Glutamatergic neuron (in vitro differentiated cells): ENCODE measurements around the gene VSIG8. TPM values are rescaled to one million over a fixed set of nuclear protein-coding genes. Genes with fewer than 3 reads are reported as not detected.

Experiments used
- DNase-seq: peaks from one replicate; pipeline ENCODE4 v3.0.0; 2022
- H3K27ac Mint-ChIP-seq: one replicate; pipeline ENCODE4 v1.8.0; 2020; ENCODE audit warnings: mild to moderate bottlenecking, mixed read lengths, inconsistent platforms; ENCODE audit not compliant: unreplicated experiment
- H3K27me3 Mint-ChIP-seq: one replicate; pipeline ENCODE4 v1.8.0; 2020; ENCODE audit warnings: mild to moderate bottlenecking, moderate library complexity, mixed read lengths, inconsistent platforms; ENCODE audit not compliant: unreplicated experiment
- H3K36me3 Mint-ChIP-seq: one replicate; pipeline ENCODE4 v1.8.0; 2020; ENCODE audit warnings: mild to moderate bottlenecking, mixed read lengths, inconsistent platforms; ENCODE audit not compliant: unreplicated experiment
- H3K4me1 Mint-ChIP-seq: one replicate; pipeline ENCODE4 v1.8.0; 2020; ENCODE audit warnings: mild to moderate bottlenecking, low read depth, mixed read lengths, inconsistent platforms; ENCODE audit not compliant: unreplicated experiment
- H3K4me3 Mint-ChIP-seq: one replicate; pipeline ENCODE4 v1.8.0; 2020; ENCODE audit warnings: mild to moderate bottlenecking, mixed read lengths, inconsistent platforms; ENCODE audit not compliant: unreplicated experiment
- H3K9me3 Mint-ChIP-seq: one replicate; pipeline ENCODE4 v1.8.0; 2020; ENCODE audit warnings: mild to moderate bottlenecking, moderate library complexity, mixed read lengths, inconsistent platforms; ENCODE audit not compliant: unreplicated experiment
- total RNA-seq: library from RNA; stranded (reverse); fragmentation: NEBNext Ultra II Directional; extraction: Animal tissue kit (Norgen Biotek cat#: 25700); gene quantifications from one replicate; pipeline ENCODE4 v1.2.1, GENCODE V29; 2021; ENCODE audit not compliant: unreplicated experiment
- TF ChIP-seq, protein P1 (sequence below): fragments of 200-600 bp; sonication (generic); IDR thresholded peaks from one replicate; pipeline ENCODE4 v1.5.0; 2021; ENCODE audit not compliant: partially characterized antibody, unreplicated experiment

VSIG8 gene
- total RNA-seq, 1 donor from 2014 or later = not detected

DNA sequence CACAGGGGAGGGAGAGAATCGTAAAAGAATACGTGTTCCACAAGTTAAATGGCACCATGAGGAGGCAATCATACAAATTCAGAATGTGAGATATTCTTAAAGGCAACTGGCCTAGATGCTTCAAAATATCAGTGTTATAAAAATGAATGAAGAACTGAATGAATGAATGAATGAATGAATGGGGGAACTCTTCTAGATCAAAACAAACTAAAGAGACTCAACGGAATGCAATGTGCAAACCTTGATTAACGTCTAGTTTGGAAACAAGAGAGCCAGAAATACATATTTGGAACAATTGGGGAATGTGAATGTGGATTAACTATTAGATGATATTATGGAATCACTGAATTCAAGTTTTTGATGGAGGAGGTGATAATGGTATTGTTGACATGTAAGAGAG, 20.7 kb upstream of the VSIG8 start:
- Mint-ChIP-seq H3K27me3 (peaks cover 4% of the 10 kb centered on the region), H3K27ac (no peak overlapping the region), H3K4me3 (no peak overlapping the region), H3K36me3 (no peaks in the 10 kb centered on the region), H3K9me3 (no peaks in the 10 kb centered on the region), H3K4me1 (no peaks in the 10 kb centered on the region)
- DNase-seq = no peak
- TF ChIP-seq, protein P1, sequence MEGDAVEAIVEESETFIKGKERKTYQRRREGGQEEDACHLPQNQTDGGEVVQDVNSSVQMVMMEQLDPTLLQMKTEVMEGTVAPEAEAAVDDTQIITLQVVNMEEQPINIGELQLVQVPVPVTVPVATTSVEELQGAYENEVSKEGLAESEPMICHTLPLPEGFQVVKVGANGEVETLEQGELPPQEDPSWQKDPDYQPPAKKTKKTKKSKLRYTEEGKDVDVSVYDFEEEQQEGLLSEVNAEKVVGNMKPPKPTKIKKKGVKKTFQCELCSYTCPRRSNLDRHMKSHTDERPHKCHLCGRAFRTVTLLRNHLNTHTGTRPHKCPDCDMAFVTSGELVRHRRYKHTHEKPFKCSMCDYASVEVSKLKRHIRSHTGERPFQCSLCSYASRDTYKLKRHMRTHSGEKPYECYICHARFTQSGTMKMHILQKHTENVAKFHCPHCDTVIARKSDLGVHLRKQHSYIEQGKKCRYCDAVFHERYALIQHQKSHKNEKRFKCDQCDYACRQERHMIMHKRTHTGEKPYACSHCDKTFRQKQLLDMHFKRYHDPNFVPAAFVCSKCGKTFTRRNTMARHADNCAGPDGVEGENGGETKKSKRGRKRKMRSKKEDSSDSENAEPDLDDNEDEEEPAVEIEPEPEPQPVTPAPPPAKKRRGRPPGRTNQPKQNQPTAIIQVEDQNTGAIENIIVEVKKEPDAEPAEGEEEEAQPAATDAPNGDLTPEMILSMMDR = no peak

DNA sequence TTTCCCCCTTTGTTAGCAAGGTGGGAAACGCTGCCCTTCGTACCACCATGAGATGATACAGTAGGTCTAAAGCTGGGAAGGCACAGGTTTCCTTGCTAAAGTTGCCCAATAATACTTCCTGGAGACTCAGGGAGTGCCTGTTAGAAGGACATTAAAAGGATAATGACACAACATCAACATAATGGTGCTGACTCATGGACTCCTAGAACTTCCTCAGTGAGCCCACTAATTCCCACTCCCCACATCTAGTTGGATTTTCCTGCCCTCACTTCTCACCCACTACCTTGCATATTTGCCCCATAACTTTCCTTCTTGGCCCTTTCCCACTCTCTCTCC, 20.0 kb upstream of the VSIG8 start:
- DNase-seq = no peak
- Mint-ChIP-seq H3K4me3 (no peak overlapping the region), H3K9me3 (no peaks in the 10 kb centered on the region), H3K27me3 (peaks cover 4% of the 10 kb centered on the region), H3K36me3 (no peaks in the 10 kb centered on the region), H3K4me1 (no peaks in the 10 kb centered on the region), H3K27ac (no peak overlapping the region)
- TF ChIP-seq, protein P1 = no peak

DNA sequence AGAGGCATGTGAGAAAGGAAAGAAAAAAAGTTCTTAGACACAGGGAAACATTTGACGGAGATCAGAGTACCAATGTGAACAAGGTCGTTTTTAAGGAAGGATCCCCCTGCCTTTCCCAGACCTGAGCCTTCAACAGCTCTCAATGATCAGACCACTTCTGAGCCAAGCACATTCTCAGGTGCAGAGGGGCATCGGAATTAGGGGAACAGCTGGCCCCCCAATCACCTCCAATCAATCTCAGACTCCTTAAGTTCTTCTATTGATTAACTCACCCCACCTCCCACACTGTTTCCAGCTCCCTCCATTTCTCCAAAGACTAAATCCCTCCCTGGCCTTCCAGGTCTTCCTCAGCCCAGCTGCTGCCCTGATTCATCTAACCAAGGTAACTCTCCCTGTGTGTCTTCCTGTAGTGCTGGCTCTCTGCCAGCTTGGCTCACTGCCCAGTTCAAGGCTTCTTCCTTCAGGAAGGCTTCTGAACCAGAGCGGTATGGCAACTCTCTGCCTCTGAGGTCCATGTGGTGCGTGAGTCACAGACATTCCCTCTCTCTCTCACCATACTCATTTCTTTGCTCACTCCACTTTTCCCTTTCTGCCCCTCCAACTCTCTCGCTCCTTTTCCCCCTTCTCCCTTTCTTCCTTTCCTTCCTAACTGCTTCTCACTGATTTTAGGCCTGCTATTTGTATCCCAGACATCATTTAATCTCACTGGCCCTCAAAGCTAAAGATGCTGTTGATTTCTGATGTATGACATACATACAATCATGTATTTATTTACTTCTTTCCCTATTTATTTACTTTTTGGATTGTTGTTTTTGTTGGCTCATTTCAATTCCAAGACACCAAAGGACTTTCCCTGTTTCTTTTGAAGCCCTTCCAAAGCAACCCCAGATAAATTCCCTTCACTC, 19.4 kb upstream of the VSIG8 start:
- TF ChIP-seq, protein P1 = no peak
- Mint-ChIP-seq H3K4me3 (no peak overlapping the region), H3K4me1 (no peaks in the 10 kb centered on the region), H3K27me3 (peaks cover 4% of the 10 kb centered on the region), H3K36me3 (no peaks in the 10 kb centered on the region), H3K9me3 (no peaks in the 10 kb centered on the region), H3K27ac (no peak overlapping the region)
- DNase-seq = no peak

DNA sequence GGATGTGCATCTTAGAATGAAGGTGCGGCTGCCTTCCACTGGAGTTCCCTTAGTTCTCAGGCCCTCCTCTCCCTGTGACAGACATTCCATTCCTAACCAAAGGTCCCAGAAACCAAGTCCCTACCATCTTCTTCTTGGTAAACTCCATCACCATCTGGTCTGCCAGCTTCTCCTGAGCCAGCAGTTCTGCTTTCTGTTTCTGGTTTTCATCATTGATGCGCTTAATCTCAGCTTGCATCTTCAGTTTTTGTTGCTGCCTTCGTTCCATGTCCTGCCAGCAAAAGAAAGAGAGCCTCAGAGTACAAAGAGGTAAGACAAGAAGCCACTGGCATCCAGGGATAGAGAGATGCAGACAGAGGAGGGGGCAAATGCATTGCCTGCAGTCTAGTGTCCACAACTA, 18.0 kb upstream of the VSIG8 start:
- no peak overlapping the region for H3K27ac Mint-ChIP-seq
- H3K9me3 Mint-ChIP-seq = peaks cover 1% of the 10 kb centered on the region
- no peak for DNase-seq
- H3K36me3 Mint-ChIP-seq = no peaks in the 10 kb centered on the region
- H3K27me3 Mint-ChIP-seq = peaks cover 4% of the 10 kb centered on the region
- no peaks in the 10 kb centered on the region for H3K4me1 Mint-ChIP-seq
- H3K4me3 Mint-ChIP-seq = no peak overlapping the region
- TF ChIP-seq, protein P1 = no peak

DNA sequence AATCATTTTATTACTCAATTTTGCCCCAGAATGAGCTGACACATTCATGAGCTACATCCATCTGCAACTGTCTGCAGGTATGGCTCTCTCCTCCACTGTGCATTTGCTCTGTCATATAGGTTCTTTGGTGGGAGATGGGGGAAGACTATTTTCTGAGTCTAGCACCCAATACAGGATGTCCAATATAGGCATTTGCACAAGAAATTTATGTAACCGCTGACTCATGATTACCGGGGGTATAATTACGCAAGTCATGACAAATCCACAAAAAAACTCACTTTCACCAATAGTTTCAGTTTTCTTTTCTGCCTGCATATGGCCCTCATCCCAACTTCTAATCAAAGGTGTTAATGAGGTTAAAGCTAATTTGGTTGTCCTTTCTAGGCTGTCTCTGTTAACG, 17.5 kb upstream of the VSIG8 start:
- Mint-ChIP-seq H3K36me3 (no peaks in the 10 kb centered on the region), H3K4me3 (no peak overlapping the region), H3K4me1 (peaks cover 2% of the 10 kb centered on the region), H3K27ac (no peak overlapping the region), H3K9me3 (peaks cover 1% of the 10 kb centered on the region), H3K27me3 (peaks cover 4% of the 10 kb centered on the region)
- TF ChIP-seq, protein P1 = no peak
- DNase-seq = no peak
